H1 (cell line): ENCODE measurements around the gene CA10. TPM values are rescaled to one million over a fixed set of nuclear protein-coding genes. Genes with fewer than 3 reads are reported as not detected.

ENCODE experiments used
- CTCF ChIA-PET: fragments of 300-600 bp; sonication (Branson Sonifier 250); formaldehyde crosslinking; loops from one replicate; lab custom pipeline; 2021; ENCODE audit not compliant: partially characterized antibody; lab: Charles Lee
- POLR2A ChIA-PET: fragments of 300-600 bp; sonication (Branson Sonifier 250); formaldehyde crosslinking; loops from one replicate; lab custom pipeline; 2021; ENCODE audit warnings: inconsistent platforms; ENCODE audit not compliant: partially characterized antibody; lab: Charles Lee
- DNase-seq, 2 experiments: peaks; one replicate each; pipeline versions ENCODE4 v3.0.0 to v3.0.0-alpha.2; 2010 to 2022; ENCODE audit warnings: low spot score in 2 of 2, low read depth in 1 of 2, mixed read lengths in 1 of 2
- FAIRE-seq: peaks from 2 replicates; lab custom pipeline; 2011; peaks lifted over from hg19 to GRCh38; lab: Jason Lieb, UNC
- H2AFZ ChIP-seq: 2 replicates; pipeline ENCODE4 v1.8.1; 2012; ENCODE audit warnings: low read length, inconsistent platforms
- H2AK5ac ChIP-seq: 2 replicates; pipeline ENCODE4 v1.6.1; 2013; ENCODE audit warnings: low read depth, low read length
- H2BK120ac ChIP-seq: replicated peaks from 2 replicates; pipeline ENCODE3; 2013; ENCODE audit warnings: low read depth, low read length, inconsistent platforms
- H2BK12ac ChIP-seq: 2 replicates; pipeline ENCODE4 v1.6.1; 2013; ENCODE audit warnings: low read depth, low read length
- H2BK15ac ChIP-seq: 2 replicates; pipeline ENCODE4 v1.6.1; 2013; ENCODE audit warnings: low read length
- H2BK20ac ChIP-seq: 2 replicates; pipeline ENCODE4 v1.6.1; 2013; ENCODE audit warnings: low read length
- H2BK5ac ChIP-seq: 2 replicates; pipeline ENCODE4 v1.6.1; 2013; ENCODE audit warnings: low read depth, low read length
- H3K14ac ChIP-seq: 2 replicates; pipeline ENCODE4 v1.6.1; 2013; ENCODE audit warnings: inconsistent platforms; ENCODE audit not compliant: insufficient read length
- H3K18ac ChIP-seq: 2 replicates; pipeline ENCODE4 v1.6.1; 2013; ENCODE audit warnings: low read length; ENCODE audit errors: extremely low read depth
- H3K23ac ChIP-seq: 2 replicates; pipeline ENCODE4 v1.6.1; 2013; ENCODE audit warnings: inconsistent platforms; ENCODE audit not compliant: insufficient read length
- H3K23me2 ChIP-seq: 2 replicates; pipeline ENCODE4 v1.6.1; 2013; ENCODE audit warnings: low read depth, low read length
- H3K27ac ChIP-seq: 2 replicates; pipeline ENCODE4 v1.6.1; 2011; ENCODE audit warnings: low read depth, low read length, inconsistent platforms
- H3K27me3 ChIP-seq, 4 experiments: replicated peaks in 1 of 4; 1 replicate in 1 of 4; 2 replicates in 3 of 4; pipeline versions ENCODE4 v1.6.1 to v1.8.1; 2011 to 2013; ENCODE audit warnings: low read length in 3 of 4, mild to moderate bottlenecking in 3 of 4, inconsistent platforms in 2 of 4, mixed read lengths in 2 of 4, moderate library complexity in 1 of 4; ENCODE audit not compliant: control insufficient read depth in 3 of 4, insufficient read depth in 3 of 4; ENCODE audit errors: extremely low read depth in 1 of 4
- H3K36me3 ChIP-seq, 4 experiments: 2 replicates each; pipeline versions ENCODE4 v1.6.1 to v1.8.1; 2011 to 2013; ENCODE audit warnings: mild to moderate bottlenecking in 4 of 4, low read length in 3 of 4, moderate library complexity in 2 of 4, control low read depth in 1 of 4, inconsistent platforms in 1 of 4; ENCODE audit not compliant: insufficient read depth in 4 of 4, control insufficient read depth in 2 of 4
- H3K4ac ChIP-seq: replicated peaks from 2 replicates; pipeline ENCODE3; 2013; ENCODE audit warnings: low read length, low read depth, mixed read lengths, inconsistent platforms; ENCODE audit not compliant: insufficient read length
- H3K4me1 ChIP-seq, 4 experiments: replicated peaks in 1 of 4; 1 replicate in 1 of 4; 2 replicates in 3 of 4; pipeline versions ENCODE4 v1.6.1 to v1.8.1; 2011 to 2013; ENCODE audit warnings: low read length in 3 of 4, inconsistent platforms in 2 of 4, mixed read lengths in 1 of 4; ENCODE audit not compliant: insufficient read depth in 4 of 4, control insufficient read depth in 3 of 4
- H3K4me2 ChIP-seq, 2 experiments: 2 replicates each; pipeline versions ENCODE4 v1.6.1 to v1.8.1; 2011 to 2013; ENCODE audit warnings: low read depth in 2 of 2, low read length in 2 of 2, control low read depth in 1 of 2, inconsistent platforms in 1 of 2, mild to moderate bottlenecking in 1 of 2; ENCODE audit not compliant: insufficient read depth in 1 of 2
- H3K4me3 ChIP-seq, 4 experiments: fragments of 200-600, 300-600 bp in 1 of 4; sonication (generic), shearing (Covaris generic), sonication (Bioruptor Twin) in 1 of 4; 2 replicates each; pipeline versions ENCODE4 v1.5.1 to v1.8.1; 2011 to 2016; ENCODE audit warnings: low read length in 4 of 4, low read depth in 3 of 4, control low read depth in 2 of 4, inconsistent platforms in 2 of 4, mild to moderate bottlenecking in 2 of 4, mixed read lengths in 1 of 4, moderate library complexity in 1 of 4; ENCODE audit not compliant: insufficient read depth in 2 of 4; ENCODE audit errors: extremely low read depth in 1 of 4
- H3K56ac ChIP-seq: replicated peaks from 2 replicates; pipeline ENCODE3; 2013; ENCODE audit warnings: low read depth, mild to moderate bottlenecking, mixed read lengths, low read length, inconsistent platforms; ENCODE audit not compliant: insufficient read length
- H3K79me1 ChIP-seq: 2 replicates; pipeline ENCODE4 v1.6.1; 2013; ENCODE audit warnings: low read depth, low read length, control low read depth
- H3K79me2 ChIP-seq, 2 experiments: 2 replicates each; pipeline versions ENCODE4 v1.6.1 to v1.8.1; 2012 to 2013; ENCODE audit warnings: low read length in 2 of 2, mild to moderate bottlenecking in 2 of 2, inconsistent platforms in 1 of 2; ENCODE audit not compliant: insufficient read depth in 2 of 2, control insufficient read depth in 1 of 2
- H3K9ac ChIP-seq, 4 experiments: replicated peaks in 1 of 4; 1 replicate in 1 of 4; 2 replicates in 3 of 4; pipeline versions ENCODE4 v1.6.1 to v1.8.1; 2011 to 2013; ENCODE audit warnings: low read depth in 3 of 4, low read length in 3 of 4, control low read depth in 2 of 4, mild to moderate bottlenecking in 2 of 4, moderate library complexity in 2 of 4, inconsistent platforms in 1 of 4; ENCODE audit errors: extremely low read depth in 1 of 4
- H3K9me3 ChIP-seq, 2 experiments: 2 replicates each; pipeline versions ENCODE4 v1.6.1 to v1.8.1; 2012 to 2013; ENCODE audit warnings: mild to moderate bottlenecking in 2 of 2, moderate library complexity in 2 of 2, control low read depth in 1 of 2, inconsistent platforms in 1 of 2, low read depth in 1 of 2, low read length in 1 of 2, mixed read lengths in 1 of 2; ENCODE audit not compliant: insufficient read depth in 2 of 2
- H4K20me1 ChIP-seq, 2 experiments: replicated peaks in 1 of 2; 2 replicates each; pipeline versions ENCODE3 to v1.8.1; 2011 to 2013; ENCODE audit warnings: inconsistent platforms in 2 of 2, low read length in 2 of 2, mild to moderate bottlenecking in 1 of 2; ENCODE audit not compliant: insufficient read depth in 2 of 2, control insufficient read depth in 1 of 2
- H4K5ac ChIP-seq: 2 replicates; pipeline ENCODE4 v1.6.1; 2013; ENCODE audit warnings: low read length, low read depth, mixed read lengths, inconsistent platforms; ENCODE audit not compliant: insufficient read length
- H4K8ac ChIP-seq: 2 replicates; pipeline ENCODE4 v1.8.0; 2013; ENCODE audit warnings: mild to moderate bottlenecking, moderate library complexity, low read length, inconsistent platforms; ENCODE audit not compliant: insufficient read depth; ENCODE audit errors: extremely low read depth
- H4K91ac ChIP-seq: replicated peaks from 2 replicates; pipeline ENCODE3; 2013; ENCODE audit warnings: low read length, mixed read lengths, inconsistent platforms; ENCODE audit not compliant: insufficient read length
- KDM5A ChIP-seq: fragments of 200-600 bp; IDR thresholded peaks from 2 replicates; pipeline ENCODE4 v1.7.1; 2012; ENCODE audit warnings: mild to moderate bottlenecking, low read length, inconsistent platforms, mixed read lengths
- RAD21 ChIP-seq, 2 experiments: IDR thresholded peaks in 1 of 2; conservative IDR thresholded peaks in 1 of 2; 2 replicates each; pipeline ENCODE4 v1.6.1; 2011; ENCODE audit warnings: low read depth in 2 of 2, low read length in 2 of 2, improper control_type of control experiment in 1 of 2, inconsistent platforms in 1 of 2, mild to moderate bottlenecking in 1 of 2, moderate library complexity in 1 of 2
- WGBS, 2 experiments: shearing (Covaris generic) in 1 of 2; methylation state at CpG; one replicate each; pipeline versions ENCODE4 v1.1.6 to v1.1.7; 2013 to 2015; ENCODE audit warnings: low lambda C conversion rate in 2 of 2, mixed read lengths in 2 of 2, inconsistent platforms in 1 of 2, low coverage in 1 of 2, missing lambda C conversion rate in 1 of 2; ENCODE audit not compliant: insufficient replicate concordance in 2 of 2, insufficient coverage in 1 of 2, insufficient read length in 1 of 2; ENCODE audit errors: extremely low coverage in 1 of 2, missing lambda C conversion rate in 1 of 2; 5-methylcytosine and 5-hydroxymethylcytosine counted together
- polyA plus RNA-seq, 7 experiments: library from polyadenylated mRNA; depleted of rRNA in 3 of 7; stranded (reverse) in 5 of 7; unstranded in 2 of 7; fragments of >200 nt in 5 of 7; fragments of 200-250 nt in 2 of 7; gene quantifications; 1 replicate in 5 of 7; 2 replicates in 1 of 7; 4 replicates in 1 of 7; pipeline versions ENCODE4 v1.2.1 to v1.2.3, GENCODE V29; 2011 to 2013; ENCODE audit warnings: missing spikeins in 2 of 7, mixed read lengths in 2 of 7
- total RNA-seq: library from RNA; stranded (reverse); fragmentation: NEBNext Ultra II Directional; extraction: Animal tissue kit (Norgen Biotek cat#: 25700); gene quantifications from 2 replicates; pipeline ENCODE4 v1.2.1, GENCODE V29; 2021
- TF ChIP-seq, protein P1 (sequence below), 3 experiments: IDR thresholded peaks; 1 replicate in 2 of 3; 2 replicates in 1 of 3; pipeline versions ENCODE4 v1.5.1 to v1.6.1; 2011; ENCODE audit warnings: low read length in 3 of 3, mild to moderate bottlenecking in 3 of 3, inconsistent platforms in 2 of 3, low read depth in 1 of 3, moderate library complexity in 1 of 3; ENCODE audit not compliant: insufficient read depth in 1 of 3; ENCODE audit errors: control extremely low read depth in 1 of 3

The CA10 gene
- total and polyA plus RNA-seq, 2 of the 8 experiments (the other 6 are each of a cell fraction or from before 2014, with no cell fraction given) = 0.60 to 0.63 TPM

DNA sequence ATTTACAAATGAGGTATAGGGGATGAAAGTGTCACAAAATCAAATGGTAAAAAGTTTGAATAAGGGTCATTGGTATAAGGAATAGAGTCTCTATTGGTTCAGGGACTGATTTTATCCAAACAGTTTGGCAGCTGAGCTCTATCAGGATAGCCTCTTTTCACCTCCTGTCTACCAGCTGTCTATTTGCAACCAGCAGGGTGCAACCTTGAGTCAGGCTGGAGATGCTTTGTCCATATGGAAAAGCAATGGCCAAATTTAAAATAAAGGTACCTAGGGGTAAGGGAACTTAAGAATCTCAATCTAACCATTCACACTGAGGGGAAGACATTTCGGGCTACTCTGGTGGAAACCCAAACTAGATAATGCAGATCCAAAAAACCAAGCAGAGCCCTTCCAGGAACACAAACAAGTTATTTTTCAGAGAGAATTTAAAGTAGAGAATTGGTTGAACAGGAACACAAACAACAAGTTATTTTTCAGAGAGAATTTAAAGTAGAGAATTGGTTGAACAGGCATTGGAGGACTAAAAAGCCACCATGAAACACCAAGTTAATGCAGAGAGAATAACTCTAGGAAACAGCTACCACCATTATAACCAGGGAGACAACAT is 12.6 kb upstream of the CA10 start:
- H2AK5ac ChIP-seq = no peak overlapping the region
- no peak overlapping the region for H3K18ac ChIP-seq
- TF ChIP-seq RAD21 (IDR thresholded peaks at IDR 0.05 in 1 of 2, conservative IDR thresholded peaks at IDR 0.05 in 1 of 2; ENCODE audit: low read depth in 2 of 2, low read length in 2 of 2) = peak; percentile 76 to 79
- TF ChIP-seq KDM5A = no peak
- TF ChIP-seq, protein P1, sequence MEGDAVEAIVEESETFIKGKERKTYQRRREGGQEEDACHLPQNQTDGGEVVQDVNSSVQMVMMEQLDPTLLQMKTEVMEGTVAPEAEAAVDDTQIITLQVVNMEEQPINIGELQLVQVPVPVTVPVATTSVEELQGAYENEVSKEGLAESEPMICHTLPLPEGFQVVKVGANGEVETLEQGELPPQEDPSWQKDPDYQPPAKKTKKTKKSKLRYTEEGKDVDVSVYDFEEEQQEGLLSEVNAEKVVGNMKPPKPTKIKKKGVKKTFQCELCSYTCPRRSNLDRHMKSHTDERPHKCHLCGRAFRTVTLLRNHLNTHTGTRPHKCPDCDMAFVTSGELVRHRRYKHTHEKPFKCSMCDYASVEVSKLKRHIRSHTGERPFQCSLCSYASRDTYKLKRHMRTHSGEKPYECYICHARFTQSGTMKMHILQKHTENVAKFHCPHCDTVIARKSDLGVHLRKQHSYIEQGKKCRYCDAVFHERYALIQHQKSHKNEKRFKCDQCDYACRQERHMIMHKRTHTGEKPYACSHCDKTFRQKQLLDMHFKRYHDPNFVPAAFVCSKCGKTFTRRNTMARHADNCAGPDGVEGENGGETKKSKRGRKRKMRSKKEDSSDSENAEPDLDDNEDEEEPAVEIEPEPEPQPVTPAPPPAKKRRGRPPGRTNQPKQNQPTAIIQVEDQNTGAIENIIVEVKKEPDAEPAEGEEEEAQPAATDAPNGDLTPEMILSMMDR (IDR thresholded peaks at IDR 0.05; ENCODE audit: control extremely low read depth in 1 of 3, insufficient read depth in 1 of 3, low read depth in 1 of 3, low read length in 3 of 3) = peak; percentile 16 to 72 (median 66)
- no peaks in the 10 kb centered on the region for H3K23me2 ChIP-seq
- no peak overlapping the region for H2BK5ac ChIP-seq
- ChIA-PET POLR2A (no interaction called here), CTCF (interaction anchor here (0.7 to 4.0 kb wide), 25 partner anchors 8 to 407 kb away, joined by 3 to 20 read pairs (median 4); partner anchors contain the start of gene CA10)
- no peak overlapping the region for H3K4me3 ChIP-seq
- FAIRE-seq (peak; percentile 82), DNase-seq (no peak)
- no peak overlapping the region for H3K14ac ChIP-seq
- H3K4me2 ChIP-seq = no peak overlapping the region
- H3K9ac ChIP-seq = no peak overlapping the region
- no peaks in the 10 kb centered on the region for H3K79me1 ChIP-seq
- no peak overlapping the region for H3K4ac ChIP-seq
- no peak overlapping the region for H2BK20ac ChIP-seq
- no peaks in the 10 kb centered on the region for H4K20me1 ChIP-seq
- no peak overlapping the region for H3K23ac ChIP-seq
- H3K56ac ChIP-seq = no peak overlapping the region
- no peak overlapping the region for H4K91ac ChIP-seq
- no peak overlapping the region for H2AFZ ChIP-seq
- H3K79me2 ChIP-seq = no peaks in the 10 kb centered on the region
- H2BK12ac ChIP-seq = no peak overlapping the region
- WGBS, 2 experiments = 88% methylated on average over 1 of the region's 1 CpG; no CpG with 5 or more reads in 1 of the 2 experiments
- no peaks in the 10 kb centered on the region for H3K4me1 ChIP-seq
- no peak overlapping the region for H4K5ac ChIP-seq
- H4K8ac ChIP-seq = no peak overlapping the region
- H3K27me3 ChIP-seq = no peaks in the 10 kb centered on the region
- no peak overlapping the region for H3K27ac ChIP-seq
- no peak overlapping the region for H2BK15ac ChIP-seq
- no peaks in the 10 kb centered on the region for H3K9me3 ChIP-seq
- H2BK120ac ChIP-seq = no peak overlapping the region
- no peaks in the 10 kb centered on the region for H3K36me3 ChIP-seq
